AG04450 (cell line): ENCODE data around the gene TRAPPC6A. TPM values are rescaled to one million over a fixed set of nuclear protein-coding genes. Genes with fewer than 3 reads are reported as not detected.

Experiments used
- CTCF ChIA-PET: fragments of 300-600, 350-600 bp; formaldehyde crosslinking; extraction: SDS; loops from one replicate; lab custom pipeline; 2022; ENCODE audit warnings: antibody characterized with exemption, inconsistent platforms; lab: Charles Lee
- POLR2A ChIA-PET: fragments of 350-600 bp; formaldehyde crosslinking; extraction: SDS; loops from one replicate; lab custom pipeline; 2021; ENCODE audit warnings: antibody characterized with exemption, inconsistent platforms; lab: Yijun Ruan, JAX
- DNase-seq: peaks from one replicate; pipeline ENCODE4 v3.0.0-alpha.2; 2011; ENCODE audit warnings: low read depth, low spot score
- H3K27ac ChIP-seq: one replicate; pipeline ENCODE4 v1.5.1; 2012; ENCODE audit warnings: low read depth, low read length, control low read depth
- H3K27me3 ChIP-seq: one replicate; pipeline ENCODE4 v1.6.0; 2012; ENCODE audit warnings: low read length; ENCODE audit not compliant: control insufficient read depth, insufficient read depth
- H3K4me3 ChIP-seq: 2 replicates; pipeline ENCODE4 v1.5.1; 2011; ENCODE audit warnings: mild to moderate bottlenecking, low read depth, low read length, control low read depth
- H3K9me3 ChIP-seq: 2 replicates; pipeline ENCODE4 v1.5.1; 2012; ENCODE audit warnings: low read length; ENCODE audit not compliant: control insufficient read depth, insufficient read depth
- CTCF ChIP-seq: IDR thresholded peaks from 2 replicates; pipeline ENCODE4 v1.5.1; 2011; ENCODE audit warnings: low read depth, low read length, control low read depth, inconsistent platforms
- polyA plus RNA-seq: library from polyadenylated mRNA; depleted of rRNA; stranded (reverse); fragments of >200 nt; gene quantifications from 2 replicates; pipeline ENCODE4 v1.2.3, GENCODE V29; 2011

The TRAPPC6A gene
- polyA plus RNA-seq, 1 experiment = 5.8 TPM

GRCh38 chr19:45147835-45148676 is 30.0 kb downstream of the TRAPPC6A start:
- no peak for DNase-seq
- no peak overlapping the region for H3K4me3 ChIP-seq
- H3K27ac ChIP-seq = no peak overlapping the region
- POLR2A ChIA-PET = no interaction called here
- peaks cover 11% of the 10 kb centered on the region for H3K27me3 ChIP-seq
- CTCF ChIA-PET = no interaction called here
- TF ChIP-seq CTCF = no peak
- H3K9me3 ChIP-seq = peaks cover 5% of the 10 kb centered on the region; the same call in 1 of the 2 replicates

GRCh38 chr19:45146741-45147205 is 31.3 kb downstream of the TRAPPC6A start:
- Histone ChIP-seq H3K9me3 (no peaks in the 10 kb centered on the region; the same call in 1 of the 2 replicates), H3K4me3 (no peak overlapping the region), H3K27ac (no peak overlapping the region), H3K27me3 (peaks cover 5% of the 10 kb centered on the region)
- DNase-seq = no peak
- ChIA-PET POLR2A (interaction anchor here (0.8 kb wide), 1 partner anchor 56 kb away, joined by 3 read pairs; no protein-coding TSS in a partner anchor), CTCF (no interaction called here)
- TF ChIP-seq CTCF = no peak

- ChIA-PET POLR2A (interaction anchor here (0.6 to 0.8 kb wide), 3 partner anchors 56 to 117 kb away, joined by 3 read pairs; no protein-coding TSS in a partner anchor), CTCF (interaction anchor here (0.6 kb wide), 1 partner anchor 18 kb away, joined by 5 read pairs; no protein-coding TSS in a partner anchor)
- TF ChIP-seq CTCF = no peak
- H3K9me3 ChIP-seq = no peaks in the 10 kb centered on the region; the same call in 1 of the 2 replicates
- no peak overlapping the region for H3K4me3 ChIP-seq
- peaks cover under 1% of the 10 kb centered on the region for H3K27me3 ChIP-seq
- DNase-seq = no peak
- H3K27ac ChIP-seq = no peak overlapping the region
Observed at GRCh38 chr19:45146251-45146650, 31.8 kb downstream of the TRAPPC6A start.

GRCh38 chr19:45145270-45146189 is 32.5 kb downstream of the TRAPPC6A start:
- H3K9me3 ChIP-seq = no peaks in the 10 kb centered on the region; the same call in 1 of the 2 replicates
- no peaks in the 10 kb centered on the region for H3K27me3 ChIP-seq
- CTCF ChIA-PET = interaction anchor here (0.6 kb wide), 1 partner anchor 17 kb away, joined by 5 read pairs; no protein-coding TSS in a partner anchor
- H3K4me3 ChIP-seq = no peak overlapping the region
- TF ChIP-seq CTCF = no peak
- DNase-seq = no peak
- H3K27ac ChIP-seq = no peak overlapping the region
- POLR2A ChIA-PET = interaction anchor here (0.6 kb wide), 2 partner anchors 107 to 116 kb away, joined by 3 read pairs; no protein-coding TSS in a partner anchor
